ENCODE measurements around the gene KCP.

The KCP gene

DNA sequence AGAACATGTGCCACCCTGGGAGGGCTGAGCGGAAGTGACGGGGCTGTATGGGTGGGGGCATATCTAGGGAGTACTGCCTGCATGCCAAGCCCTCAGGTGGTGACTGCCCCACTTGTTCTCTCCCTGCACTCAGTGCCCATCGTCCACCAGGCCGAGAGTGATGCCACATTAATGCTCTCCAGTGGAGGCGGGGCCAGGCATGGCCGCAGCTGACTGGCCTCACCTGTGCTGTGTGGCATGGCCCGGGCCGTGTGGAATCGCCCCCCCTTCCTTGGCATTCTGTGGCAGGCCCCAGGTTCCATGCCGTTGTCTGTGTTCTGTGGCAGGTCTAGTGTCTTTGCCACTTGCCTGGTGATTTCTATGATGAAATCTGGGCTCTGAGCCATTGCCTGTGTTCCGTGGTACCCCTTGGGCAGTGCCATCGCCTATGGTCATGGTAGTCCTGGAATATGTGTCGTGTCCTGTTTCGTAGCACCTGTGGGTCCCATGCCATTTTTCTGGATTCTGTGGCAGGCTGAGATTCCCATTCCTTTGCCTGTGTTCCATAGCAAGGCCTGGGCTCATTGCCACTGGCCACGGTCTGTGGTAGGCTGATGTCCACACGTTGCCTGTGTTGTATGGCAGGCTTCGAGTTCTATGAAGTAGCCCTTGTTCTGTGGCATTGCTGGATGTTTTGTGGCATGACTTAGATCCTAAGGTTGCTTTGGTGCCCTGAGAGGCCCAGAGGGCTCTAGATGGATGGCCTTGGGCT lies 71.4 kb downstream of the KCP start:
- DNase-seq (ENCODE audit: low read depth): no peak

DNA sequence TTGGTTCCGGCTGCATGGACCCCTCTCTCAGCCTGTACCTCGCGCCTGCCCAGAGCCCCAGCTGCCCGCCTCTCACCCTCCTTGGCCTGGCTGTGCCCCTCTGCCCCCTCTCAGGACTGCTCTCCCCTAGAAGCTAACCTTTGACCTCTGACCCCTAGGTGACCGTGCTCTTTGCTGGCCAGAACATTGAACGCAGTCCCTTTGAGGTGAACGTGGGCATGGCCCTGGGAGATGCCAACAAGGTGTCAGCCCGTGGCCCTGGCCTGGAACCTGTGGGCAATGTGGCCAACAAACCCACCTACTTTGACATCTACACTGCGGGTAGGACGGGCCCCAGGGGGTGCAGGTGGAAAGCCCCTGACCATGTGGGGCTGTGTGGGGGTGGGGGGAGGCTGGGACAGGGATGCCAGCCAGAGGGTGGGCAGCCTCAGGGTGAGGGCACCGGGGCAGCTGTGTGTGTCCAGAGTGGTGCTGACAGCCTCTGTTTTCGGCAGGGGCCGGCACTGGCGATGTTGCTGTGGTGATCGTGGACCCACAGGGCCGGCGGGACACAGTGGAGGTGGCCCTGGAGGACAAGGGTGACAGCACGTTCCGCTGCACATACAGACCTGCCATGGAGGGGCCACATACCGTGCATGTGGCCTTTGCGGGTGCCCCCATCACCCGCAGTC lies 72.3 kb downstream of the KCP start:
- DNase-seq (ENCODE audit: low read depth): no peak

DNA sequence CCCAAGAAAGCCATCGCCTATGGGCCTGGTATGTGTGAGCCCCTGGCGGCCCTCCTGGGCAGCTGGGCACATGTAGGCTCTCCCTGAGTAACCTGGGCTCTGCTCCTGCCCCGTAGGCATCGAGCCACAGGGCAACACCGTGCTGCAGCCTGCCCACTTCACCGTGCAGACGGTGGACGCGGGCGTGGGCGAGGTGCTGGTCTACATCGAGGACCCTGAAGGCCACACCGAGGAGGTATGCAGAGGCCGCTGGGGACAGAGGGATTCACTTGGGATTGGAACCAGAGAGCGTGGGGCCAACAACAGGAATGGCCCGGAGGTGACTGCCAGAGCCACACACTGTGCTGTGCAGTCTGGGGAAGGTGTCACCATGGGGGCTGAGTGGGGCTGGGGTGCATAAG lies 73.0 kb downstream of the KCP start:
- no peak for DNase-seq (ENCODE audit: low read depth)

DNA sequence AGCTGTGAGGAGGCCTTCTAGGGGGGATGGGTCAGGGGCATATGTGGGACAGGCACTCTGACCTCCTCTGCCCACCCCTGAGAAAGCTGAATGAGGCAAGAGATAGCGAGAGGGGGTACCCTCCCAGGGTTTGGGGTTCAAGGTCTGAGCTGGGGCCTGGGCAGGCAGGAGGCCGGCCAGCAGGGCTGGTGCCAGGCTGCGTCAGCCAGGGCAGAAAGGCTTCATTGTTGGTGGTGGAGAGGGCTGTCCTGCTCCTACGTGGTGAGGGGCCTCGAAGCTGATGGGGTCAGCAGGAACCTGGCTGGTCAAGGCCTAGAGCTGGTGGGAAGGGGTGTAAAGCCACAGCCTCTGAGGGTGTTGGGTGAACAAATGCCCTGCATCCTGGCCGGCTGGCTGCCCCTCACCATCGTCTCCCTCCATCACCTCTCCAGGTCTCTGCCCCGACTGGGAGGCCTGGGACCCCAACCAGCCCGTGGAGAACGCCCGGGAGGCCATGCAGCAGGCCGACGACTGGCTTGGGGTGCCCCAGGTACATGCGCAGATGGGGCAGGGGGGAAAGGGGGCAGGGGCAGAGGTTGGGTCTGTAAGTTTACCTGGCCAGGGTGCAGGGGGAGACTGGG lies 73.7 kb downstream of the KCP start:
- no peak for DNase-seq (ENCODE audit: low read depth)

DNA sequence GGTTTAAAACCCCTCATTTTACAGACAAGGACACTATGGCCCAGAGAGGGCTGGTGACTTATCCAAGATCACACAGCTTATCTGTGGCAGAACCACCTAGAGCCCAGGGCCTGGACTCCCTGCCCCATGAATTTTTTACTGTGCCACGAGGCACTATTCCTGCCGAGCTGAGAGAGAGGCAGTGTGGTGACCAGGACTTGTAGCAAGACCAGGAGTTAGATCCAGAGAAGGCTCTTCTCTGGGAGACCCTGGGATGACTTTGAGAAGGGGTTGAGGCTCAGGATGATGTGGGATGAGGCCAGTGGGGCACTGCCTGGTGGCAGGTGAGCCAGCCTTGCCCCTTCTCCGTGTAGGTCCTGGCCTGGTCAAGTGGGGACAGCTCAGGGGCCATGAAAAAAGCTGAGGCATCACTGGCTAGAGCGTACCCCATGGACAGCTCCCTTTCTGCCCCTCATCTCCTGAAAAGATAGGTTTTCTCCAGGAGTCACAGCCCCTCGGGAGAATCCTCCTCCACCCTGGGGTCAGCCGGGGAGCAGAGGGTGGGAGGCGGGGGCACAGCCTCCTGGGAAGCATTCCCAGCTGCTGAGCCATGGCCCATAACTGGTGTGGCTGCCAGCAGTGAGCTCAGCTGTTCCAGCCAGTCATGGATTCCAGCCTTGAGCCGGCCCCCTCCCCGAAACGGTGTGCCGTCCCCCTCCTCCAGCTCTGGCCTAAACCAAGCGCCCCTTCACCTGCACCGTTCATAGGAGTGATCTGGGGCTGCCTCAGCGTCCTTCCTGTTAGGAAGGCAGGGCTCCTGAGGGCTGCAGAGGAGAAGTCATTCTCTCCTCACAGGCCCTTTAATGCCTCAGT lies 74.5 kb downstream of the KCP start:
- DNase-seq (ENCODE audit: low read depth): no peak

DNA sequence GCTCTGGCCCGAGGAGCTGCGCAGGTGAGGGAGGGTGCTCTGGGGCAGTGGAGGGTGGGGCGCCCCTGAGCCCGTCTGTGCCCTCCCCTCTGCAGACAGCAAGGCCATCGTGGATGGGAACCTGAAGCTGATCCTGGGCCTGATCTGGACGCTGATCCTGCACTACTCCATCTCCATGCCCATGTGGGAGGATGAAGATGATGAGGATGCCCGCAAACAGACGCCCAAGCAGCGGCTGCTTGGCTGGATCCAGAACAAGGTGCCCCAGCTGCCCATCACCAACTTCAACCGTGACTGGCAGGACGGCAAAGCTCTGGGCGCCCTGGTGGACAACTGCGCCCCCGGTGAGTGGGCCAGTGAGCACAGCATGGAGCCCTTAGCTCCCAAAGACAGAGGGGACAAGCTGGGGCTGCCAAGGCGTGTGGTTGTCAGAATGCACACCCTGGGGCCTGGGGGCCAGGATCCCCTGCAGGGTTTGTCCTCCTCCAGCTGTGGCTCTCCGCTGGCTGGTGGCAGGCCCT lies 75.2 kb downstream of the KCP start:
- no peak for DNase-seq (ENCODE audit: low read depth)

DNA sequence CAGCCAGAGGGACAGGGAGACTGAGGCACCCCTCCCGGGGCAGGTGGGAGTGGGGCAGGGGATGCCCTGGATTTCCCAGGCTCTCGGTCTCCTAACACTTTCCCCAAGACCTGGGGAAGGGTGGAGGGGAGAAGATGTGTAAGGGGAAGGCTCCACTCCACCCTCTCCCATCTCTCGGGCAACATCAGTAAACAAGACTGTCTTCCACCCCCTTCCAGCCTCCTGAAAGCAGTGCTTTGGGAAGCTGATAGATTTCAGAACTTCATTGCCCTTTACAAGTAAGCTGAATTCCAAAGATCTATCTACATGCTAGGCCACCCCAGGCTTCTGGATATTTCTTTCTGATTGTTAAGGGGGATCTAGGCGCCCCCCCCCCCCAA lies 76.6 kb downstream of the KCP start:
- no peak for DNase-seq (ENCODE audit: low read depth)

DNA sequence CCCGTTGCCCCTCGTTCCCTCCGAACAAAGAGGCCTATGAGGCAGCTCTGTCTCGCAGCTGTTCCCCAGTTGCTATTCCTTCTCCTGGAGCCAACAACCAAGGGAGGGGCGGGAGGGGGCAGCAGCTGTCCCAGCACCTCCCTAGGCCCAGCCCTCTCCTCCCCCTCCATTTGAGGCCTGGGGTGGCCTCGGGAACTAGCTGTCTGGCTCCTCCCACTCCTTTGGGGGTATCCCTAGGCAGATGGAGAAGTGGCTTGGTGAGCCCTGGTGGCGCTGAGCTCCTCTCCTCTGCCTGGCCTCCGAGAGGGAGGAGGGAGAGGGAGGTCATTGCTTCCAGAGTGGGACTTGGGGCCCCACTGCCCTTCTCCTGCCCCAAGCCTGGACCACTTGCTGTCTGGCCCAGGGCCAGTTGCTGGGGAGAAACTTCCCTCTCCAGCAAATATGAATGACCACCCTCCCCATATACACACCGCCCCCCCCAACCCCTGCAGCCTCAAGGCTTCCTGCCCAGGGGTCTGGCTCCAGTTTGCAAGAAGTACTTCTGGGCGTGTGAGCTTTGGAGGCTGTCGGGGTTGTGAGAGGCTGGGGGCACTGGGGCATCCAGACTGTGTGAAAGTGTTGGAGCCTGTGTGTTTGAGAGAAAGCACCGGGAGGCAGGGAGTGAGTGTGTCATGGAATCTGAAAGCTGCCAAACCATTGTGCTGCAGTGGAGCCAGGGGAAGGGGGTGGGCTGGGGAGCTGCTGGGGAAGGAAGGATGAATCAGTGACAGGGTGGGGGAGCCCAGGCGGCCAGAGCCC lies 77.2 kb downstream of the KCP start:
- DNase-seq (ENCODE audit: low read depth): no peak

DNA sequence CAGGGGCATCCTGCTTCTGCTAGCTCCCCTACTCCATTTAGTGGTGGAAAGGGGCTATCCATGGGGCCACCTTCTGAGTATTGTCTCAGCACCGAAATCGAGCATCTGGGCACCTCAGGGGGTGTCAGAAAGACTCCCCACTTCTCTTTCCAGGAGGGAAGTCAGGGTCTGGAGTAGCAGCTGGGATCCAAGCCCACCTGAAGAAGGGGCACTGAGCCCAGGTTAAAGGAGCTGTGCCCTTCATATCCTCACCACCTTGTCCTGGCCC lies 77.7 kb downstream of the KCP start:
- no peak for DNase-seq (ENCODE audit: low read depth)

DNA sequence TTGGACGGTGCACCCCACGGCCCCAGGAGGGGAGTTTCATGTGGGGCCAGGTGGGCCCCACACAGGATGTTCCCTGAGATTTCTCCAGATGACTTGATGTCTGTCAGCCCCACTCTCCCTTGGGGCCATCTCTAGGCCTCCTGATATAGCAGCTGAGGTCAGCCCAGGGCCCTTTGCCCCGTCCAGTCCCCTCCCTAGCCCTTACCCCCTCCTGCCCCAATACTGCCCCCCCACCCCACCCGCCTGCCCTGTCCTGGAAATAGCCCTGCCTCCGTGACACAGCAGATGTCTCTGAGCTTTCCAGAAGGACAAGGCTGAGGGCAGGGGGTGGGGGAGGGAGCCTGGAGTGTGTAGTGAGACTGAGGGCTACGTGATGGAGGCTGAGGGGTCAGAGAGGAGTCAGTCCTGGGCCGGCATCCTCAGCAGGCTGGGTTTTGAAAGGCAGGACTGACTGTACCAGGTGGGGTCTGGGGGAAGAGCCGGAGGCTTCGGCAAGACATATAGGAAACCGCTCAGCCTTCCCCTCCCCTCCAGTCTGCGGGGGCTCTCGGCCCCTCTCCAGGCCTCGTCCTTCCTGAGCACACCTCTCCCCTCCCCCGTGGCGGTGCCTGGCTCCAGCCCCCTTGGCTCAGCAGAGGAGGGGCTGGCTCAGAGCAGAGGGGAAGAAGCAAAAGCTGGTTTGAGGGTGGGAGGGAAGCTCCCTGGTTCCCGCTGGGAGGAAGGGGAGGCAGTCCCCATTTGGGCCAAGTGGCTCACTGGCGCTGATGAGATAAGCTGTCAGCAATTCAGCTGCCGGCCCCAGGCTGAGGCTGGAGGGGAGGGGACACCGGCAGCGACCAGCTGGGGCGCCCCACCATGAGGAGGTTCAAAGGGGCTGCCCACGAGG lies 78.3 kb downstream of the KCP start:
- no peak for DNase-seq (ENCODE audit: low read depth)

DNA sequence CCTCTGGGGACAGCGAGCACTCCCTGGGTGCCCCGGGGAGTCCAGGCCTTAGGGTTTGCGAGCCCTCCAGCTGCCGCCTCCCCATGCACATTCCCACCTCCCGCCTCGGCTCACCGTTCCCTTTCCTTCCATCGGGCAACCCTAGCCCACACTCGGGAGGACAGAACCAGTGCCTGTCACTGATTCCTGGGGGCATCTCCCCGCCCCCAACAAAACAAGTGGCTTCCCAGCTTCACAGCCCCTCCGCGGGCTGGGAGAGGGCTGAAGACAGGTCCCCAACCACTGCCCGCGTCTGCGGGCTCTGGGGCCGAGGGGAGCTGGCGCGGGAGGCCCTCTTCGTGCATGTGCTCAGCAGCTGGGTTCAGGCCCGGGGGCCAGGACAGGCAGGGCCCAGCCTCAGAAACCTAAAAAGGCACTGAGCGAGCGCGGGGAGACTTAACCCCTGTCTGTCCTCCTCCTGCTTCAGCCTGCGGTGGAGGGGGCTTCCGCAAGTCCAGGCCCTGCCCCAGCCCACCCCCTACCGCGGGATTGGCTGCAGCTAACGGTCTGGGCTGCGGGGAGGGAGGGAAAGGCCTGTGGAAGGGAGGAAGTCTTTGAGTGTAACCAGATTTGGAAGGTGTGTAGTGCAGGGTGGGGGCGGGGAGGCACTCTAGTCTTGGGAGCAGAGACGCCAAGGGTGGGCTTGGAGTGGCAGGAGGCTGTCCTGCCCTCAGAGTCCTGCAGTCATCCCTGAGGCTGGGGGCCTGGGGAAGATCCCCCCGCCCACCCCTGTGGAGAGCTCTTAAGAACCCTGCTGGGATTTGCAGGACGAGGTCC lies 79.1 kb downstream of the KCP start:
- DNase-seq (ENCODE audit: low read depth): no peak

DNA sequence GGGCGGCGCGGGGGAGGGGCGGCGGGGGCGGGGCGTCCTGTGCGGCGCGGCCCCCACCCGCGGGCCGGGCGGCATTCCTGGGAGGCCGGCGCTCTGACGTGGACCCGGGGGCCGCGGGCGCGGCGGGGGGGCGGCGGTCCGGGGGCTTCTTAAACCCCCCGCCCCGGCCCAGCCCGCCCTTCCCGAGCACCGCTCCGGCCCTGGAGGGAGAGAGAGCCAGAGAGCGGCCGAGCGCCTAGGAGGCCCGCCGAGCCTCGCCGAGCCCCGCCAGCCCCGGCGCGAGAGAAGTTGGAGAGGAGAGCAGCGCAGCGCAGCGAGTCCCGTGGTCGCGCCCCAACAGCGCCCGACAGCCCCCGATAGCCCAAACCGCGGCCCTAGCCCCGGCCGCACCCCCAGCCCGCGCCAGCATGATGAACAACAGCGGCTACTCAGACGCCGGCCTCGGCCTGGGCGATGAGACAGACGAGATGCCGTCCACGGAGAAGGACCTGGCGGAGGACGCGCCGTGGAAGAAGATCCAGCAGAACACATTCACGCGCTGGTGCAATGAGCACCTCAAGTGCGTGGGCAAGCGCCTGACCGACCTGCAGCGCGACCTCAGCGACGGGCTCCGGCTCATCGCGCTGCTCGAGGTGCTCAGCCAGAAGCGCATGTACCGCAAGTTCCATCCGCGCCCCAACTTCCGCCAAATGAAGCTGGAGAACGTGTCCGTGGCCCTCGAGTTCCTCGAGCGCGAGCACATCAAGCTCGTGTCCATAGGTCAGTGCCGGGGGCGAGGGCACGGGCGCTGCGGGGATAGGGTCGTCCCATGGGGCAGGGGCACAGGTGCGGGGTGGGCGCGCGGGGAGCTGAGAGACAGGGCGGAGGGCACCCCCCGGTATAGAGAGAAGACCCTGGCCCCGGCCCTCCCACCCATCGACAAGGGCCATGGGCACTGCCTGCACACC lies 80.0 kb downstream of the KCP start, which contains the start of gene FLNC:
Gene FLNC (plus strand): TSS at position 176 of the 947 bp plus-strand sequence. CDS start 232 bp downstream, at position 408.
- DNase-seq (ENCODE audit: low read depth): no peak

DNA sequence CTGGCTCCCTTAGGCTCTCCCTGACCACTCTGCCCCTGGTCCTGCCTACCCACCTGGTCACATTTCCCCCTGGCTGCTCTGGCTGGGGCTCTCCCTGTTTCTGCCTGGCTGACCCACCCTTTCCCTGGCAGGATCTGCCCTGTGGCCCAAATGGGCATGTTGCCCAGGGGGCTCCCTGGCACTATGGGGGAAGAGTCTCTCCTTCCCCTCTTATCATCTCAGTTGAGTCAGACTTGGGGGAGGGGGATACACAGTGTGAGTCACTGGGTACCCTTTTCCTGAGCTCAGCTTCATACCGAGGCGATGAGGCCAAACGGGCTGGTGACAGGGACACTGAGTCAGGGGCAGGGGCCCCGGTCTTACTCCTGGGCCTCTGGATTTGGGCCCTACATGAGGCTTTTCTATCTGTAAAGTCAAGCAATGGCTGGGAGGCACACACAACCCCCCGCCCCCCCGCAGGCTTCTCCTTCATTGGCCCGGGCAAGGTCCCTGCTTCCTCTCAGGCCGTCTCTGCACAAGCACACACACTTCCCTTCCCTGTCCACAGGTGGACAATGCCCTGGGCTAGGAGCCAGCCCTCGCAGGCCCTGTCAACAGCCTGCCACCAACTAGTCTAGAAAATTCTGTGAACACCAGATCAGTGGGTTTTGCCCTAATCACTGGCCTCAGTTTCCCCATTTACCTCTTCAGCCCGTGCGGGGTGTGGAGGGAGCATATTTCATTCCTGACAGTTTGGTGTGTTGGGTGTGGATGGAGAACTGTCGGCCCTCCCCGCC lies 80.9 kb downstream of the KCP start:
- DNase-seq (ENCODE audit: low read depth): no peak

DNA sequence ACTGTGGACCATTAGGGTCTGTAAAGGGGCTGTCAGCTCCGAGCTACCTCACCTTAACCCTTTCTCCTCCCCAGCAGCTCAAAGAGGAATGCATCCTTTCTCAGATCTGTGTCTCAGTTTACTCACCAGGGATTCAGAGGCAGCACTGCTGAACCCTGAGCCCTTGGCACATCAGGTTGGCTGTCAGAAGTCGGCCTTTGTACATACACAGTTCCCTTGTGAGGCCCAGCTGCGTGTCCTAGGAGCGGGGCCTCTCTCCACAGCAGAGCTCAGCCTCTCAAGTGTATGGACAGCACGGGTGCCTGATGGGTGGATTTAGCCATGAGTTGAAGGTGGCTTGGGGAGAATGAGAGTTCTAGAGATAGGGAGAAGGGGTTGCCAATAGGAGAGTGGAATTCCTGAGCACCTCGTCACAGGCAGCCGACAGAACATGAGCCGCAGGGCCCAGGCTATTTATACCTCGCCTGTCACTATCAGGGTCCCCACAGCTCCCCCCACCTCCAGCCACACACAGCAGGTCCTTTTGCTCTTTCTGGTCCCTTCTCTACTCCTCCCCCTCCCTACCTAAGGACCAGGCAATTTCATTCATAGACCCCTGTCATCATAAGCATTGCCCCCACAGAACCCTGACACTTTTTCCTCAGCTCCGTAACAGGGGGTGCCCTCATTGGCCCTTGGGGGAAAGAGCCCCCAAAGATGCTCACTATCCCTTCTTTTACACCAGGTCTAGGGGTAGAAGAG lies 82.4 kb downstream of the KCP start:
- no peak for DNase-seq (ENCODE audit: low read depth)

DNA sequence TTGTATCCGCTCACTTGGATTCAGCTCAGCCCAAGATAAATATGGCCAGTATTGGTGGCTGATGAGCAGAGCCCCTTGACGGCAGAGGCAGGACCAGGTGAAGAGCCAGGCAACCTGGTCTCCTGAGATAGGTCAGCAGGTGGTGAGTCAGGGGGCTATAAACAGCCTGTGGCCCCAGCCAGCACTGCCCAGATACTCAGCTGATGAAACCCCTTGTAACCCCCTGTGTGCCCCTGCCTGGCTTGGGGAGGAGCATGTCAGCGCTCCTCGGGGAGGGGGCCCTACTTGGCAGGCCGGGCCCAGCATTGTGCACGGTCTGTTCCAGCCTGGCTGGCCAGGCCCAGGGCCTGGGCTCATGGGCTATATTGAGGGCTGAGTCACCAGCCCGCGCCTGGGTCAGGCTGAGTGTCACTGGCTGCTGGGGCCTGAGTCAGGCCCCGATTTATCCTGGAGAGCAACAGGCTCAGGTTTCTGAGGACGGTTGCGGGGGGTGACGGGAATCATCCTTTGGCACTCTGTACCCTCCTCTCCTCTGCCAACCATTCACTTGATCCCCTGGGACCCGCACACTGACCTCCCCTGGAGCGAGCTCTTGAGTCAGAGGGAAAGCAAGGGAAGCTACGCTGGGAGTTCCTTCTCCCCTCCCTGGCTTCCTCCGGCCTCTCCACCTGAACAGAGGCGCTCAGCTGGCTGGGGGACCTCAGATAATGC lies 83.1 kb downstream of the KCP start:
- no peak for DNase-seq (ENCODE audit: low read depth)

DNA sequence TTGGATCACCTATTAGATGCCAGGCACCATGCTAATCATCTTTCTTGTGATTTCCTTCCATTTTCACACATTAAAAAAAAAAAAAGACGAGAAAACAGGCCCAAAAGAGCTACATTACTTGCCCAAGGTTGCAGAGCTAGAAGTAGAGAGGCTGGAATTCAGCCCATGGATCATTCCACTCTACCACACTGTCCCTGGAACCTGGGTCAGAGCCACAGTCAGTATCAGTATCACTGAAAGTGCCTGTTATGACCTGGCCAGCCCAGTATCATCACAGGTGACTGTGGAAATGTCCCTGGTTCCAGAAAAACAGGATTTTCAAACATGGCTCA lies 83.6 kb downstream of the KCP start:
- no peak for DNase-seq (ENCODE audit: low read depth)
